Ecto neural progenitor cell (in vitro differentiated cells): Measurements from ENCODE around the gene EDAR.
A peak's percentile ranks its signal among the peaks of the same experiment; 100 is the strongest.

Experiments
- DNase-seq: peaks from one replicate; pipeline ENCODE4 v3.0.0-alpha.2; 2018; ENCODE audit warnings: low spot score

EDAR gene

GRCh38 chr2:108988796-108989713, at the start of gene EDAR:
EDAR (minus strand) TSS chr2:108989220; CDS start chr2:108931014, 58,206 bp downstream.
- peak; percentile 75 for DNase-seq

DNA sequence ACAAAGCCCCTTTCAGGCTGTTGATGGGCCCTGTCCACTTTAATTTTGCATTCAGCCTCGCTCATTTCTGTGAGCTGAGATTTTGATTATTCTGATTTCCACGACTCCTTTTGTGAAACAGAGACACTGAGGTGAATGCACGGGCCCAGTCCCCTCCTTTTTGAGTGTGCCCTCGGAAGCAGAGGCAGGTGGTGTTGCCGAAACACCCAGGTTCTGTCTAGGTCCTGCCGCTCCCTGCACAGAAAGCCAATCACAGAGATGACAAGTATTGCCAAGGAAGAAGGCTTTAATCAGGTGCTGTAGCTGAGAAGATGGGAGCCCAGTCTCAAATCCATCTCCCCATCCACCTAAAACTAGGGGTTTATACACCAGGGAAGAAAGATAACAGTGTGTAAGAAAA, 44.2 kb upstream of the EDAR start:
- DNase-seq: no peak

DNA sequence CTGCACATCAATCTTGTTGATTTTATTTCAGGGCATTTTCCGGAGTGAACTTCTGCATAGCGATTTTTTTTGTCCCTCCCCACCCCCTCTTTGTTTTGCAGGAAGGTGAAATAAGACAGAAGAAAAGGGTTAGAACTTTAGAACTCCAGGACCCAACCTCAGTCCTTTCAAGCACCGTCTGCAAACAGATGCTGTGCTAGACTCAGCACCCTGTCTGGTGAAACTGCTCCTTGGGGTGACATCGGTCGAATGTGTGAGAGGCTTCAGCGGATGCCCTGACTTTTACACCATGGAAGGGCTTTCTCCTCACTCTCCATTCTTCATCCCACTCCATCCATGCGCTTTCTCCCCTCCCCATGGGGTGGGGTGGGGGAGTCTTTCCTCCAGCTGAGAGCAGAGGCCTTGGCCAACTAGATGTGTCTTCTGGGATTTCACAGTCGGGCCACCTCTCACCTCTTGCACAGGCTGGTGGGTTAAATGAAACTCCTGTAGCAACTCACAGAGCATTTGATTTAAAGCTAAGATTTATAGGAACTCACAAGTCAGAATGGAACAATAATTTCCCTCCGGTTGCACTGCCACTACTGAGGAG, 43.3 kb upstream of the EDAR start:
- DNase-seq: no peak

- peak; percentile 71 for DNase-seq
Measured at GRCh38 chr2:109031476-109032228, 42.6 kb upstream of the EDAR start.

GRCh38 chr2:109030870-109031475, 42.0 kb upstream of the EDAR start:
- no peak for DNase-seq

DNA sequence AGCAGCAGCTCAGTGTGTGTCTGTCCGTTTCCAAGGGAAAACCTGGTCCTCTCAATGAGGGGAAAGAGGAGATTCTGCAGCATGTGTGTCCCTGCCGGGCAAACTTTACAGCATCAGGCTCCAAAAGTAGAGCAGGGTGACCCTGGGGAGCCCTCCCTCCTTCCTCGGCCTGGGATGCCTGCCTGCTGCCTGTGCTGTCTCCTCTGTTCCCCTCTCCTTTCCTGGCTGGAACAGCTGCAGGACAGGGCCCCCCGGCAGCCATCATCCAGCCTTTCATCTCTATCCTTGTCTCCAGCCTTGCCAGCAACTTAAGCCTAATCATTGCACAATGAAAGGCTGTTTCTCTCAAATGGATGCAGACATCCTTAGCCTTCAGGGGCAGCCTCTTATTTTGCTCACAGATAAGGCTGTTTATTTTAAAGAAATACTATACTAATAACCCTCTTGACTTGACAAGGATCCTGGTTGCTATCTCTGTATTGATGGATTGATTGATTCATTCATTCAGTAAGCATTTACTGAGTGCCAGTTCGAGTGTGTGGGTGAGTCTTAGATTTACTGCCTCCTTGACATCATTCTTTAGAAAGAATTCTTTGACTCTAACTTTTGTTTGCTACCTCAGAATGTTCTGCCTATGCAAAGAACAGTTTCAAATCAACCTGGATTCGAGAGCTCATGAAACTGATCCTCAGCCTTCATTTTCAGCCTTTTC, 40.6 kb upstream of the EDAR start:
- DNase-seq: no peak

GRCh38 chr2:109028738-109029489, 39.9 kb upstream of the EDAR start:
- no peak for DNase-seq

DNA sequence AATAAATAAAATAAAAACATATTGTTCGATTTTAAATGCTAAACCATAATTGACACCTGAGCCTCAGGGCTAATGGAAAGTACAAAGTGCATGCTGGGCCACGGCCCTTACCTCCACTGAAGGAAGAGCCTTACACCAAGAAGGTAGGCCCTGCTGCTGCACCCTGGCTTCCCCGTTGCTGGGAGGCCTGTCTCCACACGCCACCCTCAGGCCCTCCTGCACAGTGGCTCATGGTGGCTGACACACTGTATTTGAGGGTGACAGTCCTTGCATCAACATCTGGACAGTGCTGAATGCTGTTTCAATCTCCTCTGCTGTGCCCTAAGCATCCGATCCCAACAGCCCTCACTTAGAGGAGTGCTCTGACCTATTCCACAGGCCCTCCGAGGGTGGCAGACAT, 39.3 kb upstream of the EDAR start:
- DNase-seq: no peak

- DNase-seq: no peak
Measured at GRCh38 chr2:109027702-109028101, 38.7 kb upstream of the EDAR start.

- no peak for DNase-seq
Measured at GRCh38 chr2:109024477-109024876, 35.5 kb upstream of the EDAR start.

DNA sequence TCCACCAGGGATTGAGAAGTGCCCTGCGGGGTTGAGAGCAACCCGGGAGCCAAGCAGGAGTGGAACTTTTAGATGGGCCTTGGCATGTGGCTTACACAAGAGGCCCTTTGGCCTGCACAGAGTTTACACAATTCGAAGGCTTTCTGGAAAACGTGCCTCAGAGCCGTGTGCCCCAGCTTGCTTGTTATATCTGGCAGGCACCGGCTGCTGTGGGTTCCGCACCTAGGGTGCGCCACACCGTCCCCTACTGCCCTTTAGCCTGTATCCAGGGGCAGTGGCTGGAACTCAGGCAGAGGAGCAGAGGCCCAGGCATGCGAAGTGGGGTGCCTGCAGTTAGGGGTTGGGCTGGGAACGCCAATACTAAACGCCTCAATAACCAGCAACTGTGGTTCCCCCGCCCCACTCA, 32.9 kb upstream of the EDAR start:
- DNase-seq: no peak

GRCh38 chr2:109020217-109020637, 31.2 kb upstream of the EDAR start:
- DNase-seq: no peak

DNA sequence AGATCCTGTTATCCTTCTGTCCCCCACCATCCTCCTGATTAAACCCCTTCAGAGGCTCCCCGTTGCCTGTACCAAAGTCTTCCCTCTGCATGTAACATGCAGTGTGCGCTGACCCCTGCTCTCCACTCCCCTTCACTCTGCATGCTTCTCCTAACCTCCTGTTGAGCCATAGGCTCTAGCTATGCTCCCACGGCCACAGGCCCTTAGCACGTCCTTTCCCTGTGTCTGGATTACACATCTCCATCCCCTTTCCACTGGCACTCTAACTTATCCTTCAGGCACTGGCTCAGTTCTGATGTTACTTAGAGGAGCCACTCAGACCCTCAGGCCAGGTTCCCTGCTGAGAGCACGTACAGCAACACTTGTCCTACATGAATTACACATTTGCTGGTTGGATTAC, 29.4 kb upstream of the EDAR start:
- no peak for DNase-seq

- DNase-seq: no peak
Measured at GRCh38 chr2:109017017-109017416, 28.0 kb upstream of the EDAR start.

- DNase-seq: no peak
Measured at GRCh38 chr2:109016376-109016775, 27.4 kb upstream of the EDAR start.

GRCh38 chr2:109014476-109014875, 25.5 kb upstream of the EDAR start:
- DNase-seq: no peak

GRCh38 chr2:109013051-109013450, 24.0 kb upstream of the EDAR start:
- DNase-seq: no peak

GRCh38 chr2:109009920-109010610, 21.0 kb upstream of the EDAR start:
- DNase-seq: no peak

- DNase-seq: no peak
Measured at GRCh38 chr2:109006971-109007370, 18.0 kb upstream of the EDAR start.

DNA sequence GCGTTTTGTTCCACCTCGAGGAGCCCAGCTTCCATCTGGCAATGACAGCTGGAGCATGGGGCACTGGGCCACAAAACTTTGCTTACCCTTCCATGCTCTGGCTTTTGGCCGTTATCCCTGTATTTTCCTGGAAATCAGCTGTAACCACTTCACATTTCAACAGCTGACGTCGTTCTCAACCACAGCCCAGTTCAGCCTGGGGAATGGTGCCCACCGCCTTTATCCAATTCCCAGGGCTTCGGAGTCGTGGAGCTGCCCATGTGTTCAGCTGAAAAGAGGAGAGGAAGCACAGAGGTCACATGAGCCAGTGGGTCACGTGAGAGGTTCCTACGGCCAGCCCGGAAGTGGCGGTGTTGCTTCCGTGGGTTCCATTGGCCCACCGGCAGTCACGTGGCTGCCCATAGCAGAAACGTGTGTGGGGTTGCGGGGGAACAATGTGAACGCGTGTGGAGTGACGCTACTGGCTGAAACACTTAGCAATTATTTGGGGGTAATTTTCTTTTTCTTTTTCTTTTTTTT, 16.7 kb upstream of the EDAR start:
- no peak for DNase-seq
